GM10266 (cell line): ENCODE measurements around the gene S100A14.
A peak's percentile ranks its signal among the peaks of the same experiment; 100 is the strongest.
"Not testable (repeated sequence)": the region's sequence is repeated elsewhere in the genome, so short reads cannot be mapped to it uniquely, and the experiment has no call there.

Experiments used
- DNase-seq: peaks from one replicate; pipeline ENCODE4 v3.0.0; 2012; ENCODE audit errors: extremely low spot score
- CTCF ChIP-seq: IDR thresholded peaks from 2 replicates; pipeline ENCODE4 v1.5.1; 2012; ENCODE audit warnings: mild to moderate bottlenecking, low read depth; ENCODE audit not compliant: control insufficient read depth, insufficient read depth; ENCODE audit errors: missing control alignments

S100A14 gene

GRCh38 chr1:153602749-153603148, 13.4 kb downstream of the S100A14 start:
- no peak for TF ChIP-seq CTCF
- no peak for DNase-seq

DNA sequence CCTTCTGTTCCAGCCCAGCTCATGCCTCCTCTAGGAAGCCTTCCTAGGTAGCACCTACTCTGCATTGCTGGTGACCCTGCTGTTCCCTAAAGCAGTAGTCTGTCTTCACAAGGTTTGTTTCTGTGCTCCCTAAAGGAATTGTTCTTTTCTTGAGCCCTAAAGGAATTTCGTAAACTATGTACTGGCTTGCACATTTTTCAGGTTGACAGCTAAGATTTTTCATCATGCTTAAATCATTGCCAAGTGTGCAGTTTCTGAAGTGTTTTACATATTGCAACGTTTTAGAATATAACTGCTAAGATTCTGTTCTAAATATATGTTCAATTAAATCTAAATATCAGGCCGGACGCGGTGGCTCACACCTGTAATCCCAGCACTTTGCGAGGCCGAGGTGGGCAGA, 16.3 kb downstream of the S100A14 start:
- no peak for TF ChIP-seq CTCF
- DNase-seq: no peak

DNA sequence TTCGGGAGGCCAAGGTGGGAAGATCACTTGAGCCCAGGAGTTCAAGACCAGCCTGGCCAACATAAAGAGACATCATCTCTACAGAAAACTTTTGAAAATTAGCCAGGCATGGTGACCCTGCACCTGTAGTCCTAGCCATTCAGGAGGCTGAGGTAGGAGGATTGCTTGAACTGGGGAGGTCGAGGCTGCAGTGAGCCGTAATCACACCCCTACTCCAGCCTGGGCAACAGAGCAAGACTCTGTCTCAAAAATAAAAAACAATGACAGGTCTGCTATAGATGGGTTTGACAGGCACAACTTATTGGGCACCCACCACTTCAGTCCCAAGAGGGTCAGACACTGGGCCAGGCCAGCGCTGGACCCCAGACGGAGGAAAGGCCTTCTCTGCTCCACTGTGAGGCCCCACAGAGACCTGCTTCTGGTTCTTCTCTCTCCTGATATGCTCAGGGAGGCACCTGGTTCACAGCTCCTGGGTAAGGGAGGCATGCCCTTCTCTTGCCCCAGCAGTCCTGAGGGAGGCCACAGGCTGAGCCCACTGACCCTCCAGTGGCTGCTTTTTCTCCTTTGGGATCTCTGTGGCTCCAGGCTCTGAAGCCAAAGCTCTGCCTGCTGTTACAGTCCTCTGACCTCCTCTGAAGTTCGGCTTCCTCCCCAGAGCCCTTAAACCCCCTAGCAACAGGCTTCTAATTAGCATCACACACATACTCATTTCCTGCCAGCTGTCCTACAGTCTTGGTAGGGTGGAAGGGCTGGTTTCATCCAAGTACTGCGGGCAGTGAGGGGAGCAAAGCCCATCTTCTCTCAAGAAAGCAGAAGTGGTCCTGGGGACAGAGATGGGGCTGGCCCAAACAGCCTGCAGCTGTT, 17.6 kb downstream of the S100A14 start:
- TF ChIP-seq CTCF: no peak
- DNase-seq: peak; percentile 85

- TF ChIP-seq CTCF: no peak
- no peak for DNase-seq
These were observed 18.9 kb downstream of the S100A14 start for GRCh38 chr1:153597206-153597605.

GRCh38 chr1:153592748-153593147, 23.4 kb downstream of the S100A14 start:
- TF ChIP-seq CTCF: no peak
- no peak for DNase-seq

DNA sequence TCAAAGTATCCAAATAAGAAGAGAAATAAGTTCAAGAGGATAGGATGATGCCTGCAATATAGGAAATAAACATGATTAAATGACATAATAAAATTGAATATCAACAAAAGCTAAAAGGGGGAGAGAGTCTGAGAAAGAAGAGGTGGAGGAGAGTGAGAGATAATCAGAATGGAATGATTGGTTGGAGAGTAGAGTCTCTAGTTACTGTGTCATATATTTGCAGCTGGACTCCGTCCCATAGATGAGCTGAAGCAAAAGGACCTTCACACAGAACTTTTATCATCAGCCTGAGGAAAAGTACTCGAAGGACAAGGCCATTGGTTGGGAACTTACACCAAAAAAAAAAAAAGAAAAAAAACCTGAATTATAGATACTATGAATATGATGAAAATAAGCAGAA, 27.6 kb downstream of the S100A14 start:
- DNase-seq: no peak
- TF ChIP-seq CTCF: no peak

GRCh38 chr1:153588033-153588432, 28.1 kb downstream of the S100A14 start:
- not testable (repeated sequence) for DNase-seq
